Stimulated activated CD4-positive, alpha-beta T cell treated with anti-CD3 and anti-CD28 coated beads, Interleukin-15, amount 100 ng/mL, for 1 hour (primary cell): ENCODE measurements around the gene EFNA5.

ENCODE experiments used
- DNase-seq, 2 donors: peaks; one replicate each; pipeline ENCODE4 v3.0.0-alpha.2; 2020; ENCODE audit warnings: low read depth in 1 of 2, low spot score in 1 of 2

EFNA5 gene

GRCh38 chr5:107604146-107604910 lies 66.4 kb downstream of the EFNA5 start:
- no peak for DNase-seq

- no peak for DNase-seq
Measured at GRCh38 chr5:107603349-107603748, 67.4 kb downstream of the EFNA5 start.

- DNase-seq, result no peak
Measured at GRCh38 chr5:107602896-107603295, 67.8 kb downstream of the EFNA5 start.

DNA sequence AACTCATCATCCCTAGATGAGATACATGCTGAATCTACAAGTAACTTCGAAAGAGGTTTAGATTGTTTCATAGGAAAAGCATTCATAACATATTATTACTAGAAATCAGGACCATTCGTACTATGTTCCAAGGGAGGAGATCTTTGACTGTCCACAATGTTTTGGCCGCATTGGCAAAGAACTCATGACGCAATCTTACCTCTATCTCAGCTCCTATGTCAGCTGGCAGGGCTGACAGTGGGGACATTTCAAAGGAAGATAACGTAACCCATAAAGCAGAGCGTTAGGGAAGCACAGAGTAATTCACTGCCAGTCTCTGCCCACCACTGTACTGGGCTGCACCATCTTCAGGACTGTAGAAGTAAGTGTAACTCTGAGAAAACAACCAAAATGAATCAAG lies 69.7 kb downstream of the EFNA5 start:
- no peak for DNase-seq

- DNase-seq, result no peak
Measured at GRCh38 chr5:107598958-107599357, 71.8 kb downstream of the EFNA5 start.

DNA sequence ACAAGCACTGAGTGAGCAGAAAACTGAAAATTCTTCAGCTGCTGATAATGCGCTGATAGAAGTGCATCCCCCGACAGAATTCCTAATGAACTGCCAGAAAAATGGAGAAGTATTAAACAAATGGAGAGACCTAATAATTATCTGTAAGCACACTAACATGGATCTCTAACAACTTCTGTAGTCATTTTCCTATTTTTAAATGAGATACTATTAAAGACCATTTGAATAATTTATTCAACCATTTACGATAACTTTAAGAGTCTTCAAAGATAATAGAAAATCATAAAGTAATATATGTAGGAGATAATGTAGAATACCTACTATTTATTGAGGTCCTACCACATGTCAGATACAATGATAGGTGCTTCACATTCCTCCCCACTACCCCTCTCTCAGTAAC lies 72.9 kb downstream of the EFNA5 start:
- DNase-seq, result no peak

GRCh38 chr5:107597247-107597646 lies 73.5 kb downstream of the EFNA5 start:
- no peak for DNase-seq

GRCh38 chr5:107594253-107595045 lies 76.3 kb downstream of the EFNA5 start:
- no peak for DNase-seq

DNA sequence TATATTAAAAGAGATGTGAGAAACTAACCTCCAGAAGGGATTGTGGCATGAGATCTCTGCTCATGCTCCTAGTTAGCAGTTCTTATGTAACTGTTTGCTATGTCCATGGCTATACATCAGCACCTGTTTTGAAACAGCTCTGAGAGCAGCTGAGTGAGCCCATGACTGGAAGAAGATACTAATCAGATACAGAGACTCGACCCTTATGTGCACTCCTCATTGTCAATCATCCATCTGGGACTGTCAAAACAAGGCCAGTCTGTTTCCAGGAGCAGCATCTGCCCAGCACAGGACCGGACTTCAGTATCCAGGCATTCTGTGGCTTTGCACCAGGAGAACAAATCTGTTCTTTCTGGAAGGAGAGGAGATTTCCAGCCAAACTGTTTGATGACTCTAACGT lies 77.7 kb downstream of the EFNA5 start:
- no peak for DNase-seq

DNA sequence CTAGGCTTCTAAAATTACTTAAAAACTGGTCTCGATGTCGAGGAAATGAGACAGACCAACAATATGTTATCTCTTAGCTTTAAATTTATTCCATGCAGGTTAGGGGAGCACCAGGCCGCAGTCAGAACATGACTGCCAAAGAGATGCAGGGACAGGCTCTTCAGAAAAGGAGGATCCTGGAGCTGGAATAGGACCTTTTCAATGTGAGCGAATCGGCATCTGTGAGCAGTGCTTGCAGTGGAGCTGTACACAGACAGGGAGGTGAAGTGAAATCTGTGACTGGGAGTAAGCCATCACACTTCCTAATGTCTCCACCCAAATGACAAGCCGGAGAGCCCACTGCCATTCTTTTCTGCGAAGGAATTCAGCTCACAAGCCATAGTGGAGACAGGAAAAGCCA lies 78.2 kb downstream of the EFNA5 start:
- no peak for DNase-seq

DNA sequence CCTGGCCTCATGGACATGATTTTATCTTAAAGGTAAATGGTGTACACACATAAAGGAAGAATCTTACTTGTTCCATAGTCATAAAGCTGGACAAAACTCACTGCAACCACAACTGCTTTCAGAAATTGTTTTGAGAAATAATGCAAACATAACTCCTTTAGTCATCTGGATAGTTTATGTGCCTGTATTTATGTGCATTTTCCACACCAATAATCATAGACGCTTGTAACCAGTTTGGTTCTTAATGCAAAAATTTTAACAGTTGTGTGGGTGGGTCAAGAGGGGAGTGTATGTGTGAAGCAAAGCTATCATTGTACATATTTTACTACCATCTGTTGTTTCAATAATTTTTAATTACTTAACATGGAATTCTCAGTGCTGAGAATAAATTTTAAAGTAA lies 80.1 kb downstream of the EFNA5 start:
- no peak for DNase-seq

- DNase-seq, result no peak
Measured at GRCh38 chr5:107589520-107590193, 81.1 kb downstream of the EFNA5 start.

DNA sequence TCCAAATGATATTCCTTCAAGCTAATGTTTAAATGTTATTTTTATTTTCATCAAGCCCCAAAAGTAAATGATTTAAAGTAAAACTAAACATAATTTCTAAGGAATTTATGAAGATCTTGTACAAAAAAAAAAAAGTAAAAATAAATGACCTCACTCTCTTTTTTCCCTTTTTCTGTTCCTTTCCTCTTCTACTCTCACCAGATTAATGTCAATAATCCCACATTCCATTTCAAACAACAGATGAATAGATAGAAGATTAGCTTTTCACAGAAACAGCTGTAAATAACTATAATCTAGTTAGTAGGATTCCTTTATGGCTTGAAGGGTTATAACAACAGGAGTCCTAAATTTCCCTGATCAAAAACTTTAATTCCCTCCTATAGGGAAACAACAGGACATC lies 88.1 kb downstream of the EFNA5 start:
- DNase-seq, result no peak

DNA sequence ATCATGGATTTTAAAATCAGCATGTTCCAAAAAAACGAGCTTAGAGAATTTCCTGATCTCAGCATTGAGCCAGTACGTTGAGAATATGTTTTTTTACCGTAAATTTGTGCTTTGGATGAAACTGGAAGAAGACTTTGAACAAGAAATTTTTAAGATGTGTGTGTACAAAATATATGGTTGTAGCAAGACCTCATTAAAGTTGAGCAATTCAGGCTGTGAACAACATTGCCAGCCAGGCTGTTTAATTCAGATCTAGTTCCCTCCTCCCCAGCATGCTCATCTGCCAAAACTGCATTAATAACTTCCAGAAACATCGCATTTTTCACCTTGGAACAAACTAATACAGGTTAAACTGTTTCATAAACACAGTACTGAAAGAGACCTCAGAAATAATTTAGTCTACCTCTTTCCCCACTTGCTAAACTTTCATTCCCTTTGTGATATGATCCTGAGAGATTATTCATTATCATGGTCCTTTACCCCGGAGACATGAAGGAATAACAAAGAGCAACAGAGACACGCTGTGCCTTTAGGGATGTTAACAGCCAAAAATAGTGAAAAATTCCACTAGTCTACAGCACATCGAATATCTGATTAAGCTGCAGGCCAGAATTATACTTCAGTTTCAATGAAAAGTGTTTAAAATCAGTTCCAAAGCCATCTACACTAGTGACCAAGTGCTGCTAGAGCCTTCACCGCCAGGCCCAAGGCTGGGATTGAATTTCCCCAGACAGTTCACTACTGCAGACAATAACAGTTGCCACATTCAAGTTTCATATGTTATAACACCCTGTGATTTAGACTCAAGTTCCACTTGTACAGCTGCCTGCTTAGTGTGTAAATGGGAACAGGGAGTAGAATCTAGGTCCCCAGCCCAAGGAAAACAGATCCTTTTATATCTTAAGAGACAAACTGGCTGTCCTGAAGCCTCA lies 89.6 kb downstream of the EFNA5 start:
- DNase-seq, result no peak

- DNase-seq, result no peak
Measured at GRCh38 chr5:107578051-107578635, 92.6 kb downstream of the EFNA5 start.

DNA sequence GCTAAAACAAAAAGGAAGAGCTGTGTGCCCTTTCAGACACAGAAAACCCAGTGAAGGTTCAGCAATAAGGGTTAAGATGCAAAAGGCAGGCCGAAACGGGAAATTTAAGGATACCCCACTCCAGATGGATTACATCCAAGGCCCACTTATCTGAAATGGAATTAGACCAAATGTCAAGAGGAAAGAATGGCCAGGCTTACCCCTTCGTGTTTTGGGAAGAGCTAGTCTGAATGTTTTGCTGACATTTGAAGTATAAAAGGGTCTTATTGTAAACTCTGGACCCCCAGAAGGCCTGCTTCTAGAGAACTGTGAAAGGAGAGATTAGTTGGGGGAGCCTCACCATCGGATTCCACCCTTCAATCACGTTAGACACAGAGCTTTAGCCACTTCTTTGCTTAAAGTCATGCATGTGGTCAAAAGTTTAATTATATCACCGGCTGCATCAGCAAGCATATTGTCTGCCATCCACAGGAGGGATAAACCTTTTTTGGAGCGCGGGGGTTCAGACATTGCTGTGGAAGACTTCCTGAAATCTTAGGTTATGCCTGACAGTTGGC lies 93.3 kb downstream of the EFNA5 start:
- no peak for DNase-seq

DNA sequence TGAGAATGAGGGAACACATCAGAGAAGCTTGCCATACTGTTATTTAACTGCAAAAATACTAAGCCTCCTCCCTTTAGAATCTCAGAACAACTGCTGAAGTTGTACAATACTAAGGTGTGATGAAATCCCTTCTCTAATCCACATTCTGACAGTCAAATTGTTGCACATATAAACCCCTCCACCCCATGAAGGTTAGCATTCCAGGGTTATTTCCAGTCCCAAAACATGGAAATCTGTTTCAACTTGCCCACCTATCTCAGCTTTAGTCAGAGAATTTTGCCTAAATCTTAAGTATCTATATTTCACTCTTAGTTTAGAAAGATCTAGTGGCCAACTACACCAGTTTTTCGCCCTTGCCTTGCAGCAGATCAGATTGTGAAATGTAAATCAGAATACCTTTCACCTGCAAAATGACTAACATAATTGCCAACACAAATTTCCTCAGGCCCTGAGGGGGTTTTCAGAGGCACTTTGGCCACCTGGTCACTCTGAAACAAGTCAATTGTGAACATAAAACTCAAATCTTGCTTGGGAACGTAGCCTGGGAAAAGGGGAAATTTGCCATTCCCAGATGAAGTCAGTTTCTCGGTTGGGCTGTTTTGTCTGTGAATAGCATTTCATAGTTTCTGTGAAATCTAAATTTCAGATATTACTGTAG lies 93.9 kb downstream of the EFNA5 start:
- DNase-seq, result no peak

GRCh38 chr5:107576155-107576554 lies 94.6 kb downstream of the EFNA5 start:
- no peak for DNase-seq

GRCh38 chr5:107574287-107574686 lies 96.5 kb downstream of the EFNA5 start:
- no peak for DNase-seq
